Lower leg skin (tissue), 3 donors: ENCODE results near the gene FOXP1.

Source experiments
- POLR2A ChIP-seq, 2 donors: fragments of 450-650 bp; IDR thresholded peaks; one replicate each; pipeline ENCODE4 v1.6.1; 2016 to 2017; ENCODE audit warnings: antibody characterized with exemption in 2 of 2, mild to moderate bottlenecking in 1 of 2, moderate library complexity in 1 of 2
- TF ChIP-seq, protein P1 (sequence below), 3 donors: fragments of 450-650 bp; IDR thresholded peaks; one replicate each; pipeline ENCODE4 v1.5.1; 2016; ENCODE audit warnings: antibody characterized with exemption in 3 of 3, mild to moderate bottlenecking in 3 of 3, moderate library complexity in 2 of 3

DNA sequence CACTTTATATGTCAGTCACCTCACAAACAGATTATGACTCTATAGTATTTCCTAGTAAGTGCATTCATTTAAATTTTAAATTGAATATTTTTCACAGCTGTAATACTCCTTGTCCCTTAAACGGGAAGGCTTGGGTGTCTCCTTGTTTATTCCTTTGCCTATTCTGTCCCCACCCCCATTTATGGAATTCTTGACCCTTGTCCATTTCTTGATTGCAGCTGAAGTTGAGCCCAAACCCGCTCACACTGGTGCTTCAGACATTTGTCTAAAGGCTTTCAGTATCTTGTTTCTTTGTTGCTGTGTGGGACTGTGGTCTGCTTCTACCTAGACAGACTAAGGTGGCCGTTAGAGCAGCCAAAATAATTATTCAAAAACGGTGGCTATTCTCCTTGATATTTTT, 449.7 kb downstream of the FOXP1 start:
- TF ChIP-seq, protein P1, sequence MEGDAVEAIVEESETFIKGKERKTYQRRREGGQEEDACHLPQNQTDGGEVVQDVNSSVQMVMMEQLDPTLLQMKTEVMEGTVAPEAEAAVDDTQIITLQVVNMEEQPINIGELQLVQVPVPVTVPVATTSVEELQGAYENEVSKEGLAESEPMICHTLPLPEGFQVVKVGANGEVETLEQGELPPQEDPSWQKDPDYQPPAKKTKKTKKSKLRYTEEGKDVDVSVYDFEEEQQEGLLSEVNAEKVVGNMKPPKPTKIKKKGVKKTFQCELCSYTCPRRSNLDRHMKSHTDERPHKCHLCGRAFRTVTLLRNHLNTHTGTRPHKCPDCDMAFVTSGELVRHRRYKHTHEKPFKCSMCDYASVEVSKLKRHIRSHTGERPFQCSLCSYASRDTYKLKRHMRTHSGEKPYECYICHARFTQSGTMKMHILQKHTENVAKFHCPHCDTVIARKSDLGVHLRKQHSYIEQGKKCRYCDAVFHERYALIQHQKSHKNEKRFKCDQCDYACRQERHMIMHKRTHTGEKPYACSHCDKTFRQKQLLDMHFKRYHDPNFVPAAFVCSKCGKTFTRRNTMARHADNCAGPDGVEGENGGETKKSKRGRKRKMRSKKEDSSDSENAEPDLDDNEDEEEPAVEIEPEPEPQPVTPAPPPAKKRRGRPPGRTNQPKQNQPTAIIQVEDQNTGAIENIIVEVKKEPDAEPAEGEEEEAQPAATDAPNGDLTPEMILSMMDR (IDR thresholded peaks at IDR 0.05), result no peak
- no peak for TF ChIP-seq POLR2A (IDR thresholded peaks at IDR 0.05)
